ENCODE measurements around the gene RAP1A.

DNA sequence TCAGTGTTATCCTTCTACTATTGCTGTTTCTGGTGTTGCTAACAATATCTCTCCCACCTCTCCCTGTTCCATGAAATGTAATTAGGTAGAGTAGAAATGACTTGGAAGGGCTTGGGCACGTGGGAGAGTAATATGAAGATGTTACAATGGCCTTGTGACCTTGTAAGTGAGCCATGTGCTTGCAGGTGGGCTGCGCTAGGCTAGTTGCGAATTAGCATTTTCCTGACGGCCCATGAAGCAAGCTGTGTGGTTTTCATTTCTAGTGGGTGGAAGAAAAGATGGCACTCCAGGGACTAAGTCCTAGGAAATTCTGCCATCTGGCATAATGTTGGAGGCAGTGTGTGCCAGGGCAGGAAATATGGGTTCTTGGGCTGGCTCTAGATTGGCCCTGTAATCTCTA lies 128.4 kb downstream of the RAP1A start:
- TF ChIP-seq, protein P1, sequence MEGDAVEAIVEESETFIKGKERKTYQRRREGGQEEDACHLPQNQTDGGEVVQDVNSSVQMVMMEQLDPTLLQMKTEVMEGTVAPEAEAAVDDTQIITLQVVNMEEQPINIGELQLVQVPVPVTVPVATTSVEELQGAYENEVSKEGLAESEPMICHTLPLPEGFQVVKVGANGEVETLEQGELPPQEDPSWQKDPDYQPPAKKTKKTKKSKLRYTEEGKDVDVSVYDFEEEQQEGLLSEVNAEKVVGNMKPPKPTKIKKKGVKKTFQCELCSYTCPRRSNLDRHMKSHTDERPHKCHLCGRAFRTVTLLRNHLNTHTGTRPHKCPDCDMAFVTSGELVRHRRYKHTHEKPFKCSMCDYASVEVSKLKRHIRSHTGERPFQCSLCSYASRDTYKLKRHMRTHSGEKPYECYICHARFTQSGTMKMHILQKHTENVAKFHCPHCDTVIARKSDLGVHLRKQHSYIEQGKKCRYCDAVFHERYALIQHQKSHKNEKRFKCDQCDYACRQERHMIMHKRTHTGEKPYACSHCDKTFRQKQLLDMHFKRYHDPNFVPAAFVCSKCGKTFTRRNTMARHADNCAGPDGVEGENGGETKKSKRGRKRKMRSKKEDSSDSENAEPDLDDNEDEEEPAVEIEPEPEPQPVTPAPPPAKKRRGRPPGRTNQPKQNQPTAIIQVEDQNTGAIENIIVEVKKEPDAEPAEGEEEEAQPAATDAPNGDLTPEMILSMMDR (IDR thresholded peaks at IDR 0.05): no peak
- TF ChIP-seq POLR2A (IDR thresholded peaks at IDR 0.05): no peak
- TF ChIP-seq POLR2AphosphoS5 (IDR thresholded peaks at IDR 0.05): no peak
